BE2C (cell line): ENCODE data around the gene DIO3.

Experiments
- DNase-seq: peaks from one replicate; pipeline ENCODE4 v3.0.0-alpha.2; 2020
- H3K27me3 ChIP-seq: fragments of 250-450 bp; sonication (Bioruptor Pico); 2 replicates; pipeline ENCODE4 v1.5.1; 2020; ENCODE audit warnings: mild to moderate bottlenecking
- H3K36me3 ChIP-seq: fragments of 250-450 bp; sonication (Bioruptor Pico); 2 replicates; pipeline ENCODE4 v1.5.1; 2020; ENCODE audit warnings: mild to moderate bottlenecking
- H3K4me1 ChIP-seq: fragments of 250-450 bp; sonication (Bioruptor Pico); 2 replicates; pipeline ENCODE4 v1.5.1; 2020
- H3K4me3 ChIP-seq: 2 replicates; pipeline ENCODE4 v1.5.1; 2011; ENCODE audit warnings: low read depth, low read length
- H3K9me3 ChIP-seq: fragments of 250-450 bp; sonication (Bioruptor Pico); 2 replicates; pipeline ENCODE4 v1.5.1; 2020
- TF ChIP-seq, protein P1 (sequence below): IDR thresholded peaks from 2 replicates; pipeline ENCODE4 v1.5.1; 2012; ENCODE audit warnings: mild to moderate bottlenecking, low read depth, low read length

The DIO3 gene

DNA sequence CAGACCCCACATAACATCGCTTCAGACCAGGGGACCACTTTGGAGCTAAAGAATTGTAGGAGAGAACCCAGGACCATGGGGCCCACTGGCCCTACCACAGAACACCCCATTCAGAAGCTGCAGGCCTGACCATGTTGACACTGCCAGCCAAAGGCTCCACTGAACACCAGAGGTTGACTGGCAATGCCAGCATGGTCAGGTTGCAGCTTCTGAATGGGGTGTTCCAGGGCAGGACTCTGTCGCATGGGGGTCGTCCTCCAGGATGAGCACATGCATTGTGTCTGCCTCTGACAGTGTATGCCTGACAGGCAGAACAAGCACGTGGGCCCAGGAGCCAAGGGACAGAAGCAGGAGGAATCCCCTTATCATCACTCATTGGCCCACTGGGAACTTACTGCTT, 34.1 kb downstream of the DIO3 start:
- peaks cover 3% of the 10 kb centered on the region; the same call in 1 of the 2 replicates for H3K9me3 ChIP-seq
- no peak for DNase-seq
- no peaks in the 10 kb centered on the region for H3K36me3 ChIP-seq
- no peak overlapping the region for H3K4me3 ChIP-seq
- TF ChIP-seq, protein P1, sequence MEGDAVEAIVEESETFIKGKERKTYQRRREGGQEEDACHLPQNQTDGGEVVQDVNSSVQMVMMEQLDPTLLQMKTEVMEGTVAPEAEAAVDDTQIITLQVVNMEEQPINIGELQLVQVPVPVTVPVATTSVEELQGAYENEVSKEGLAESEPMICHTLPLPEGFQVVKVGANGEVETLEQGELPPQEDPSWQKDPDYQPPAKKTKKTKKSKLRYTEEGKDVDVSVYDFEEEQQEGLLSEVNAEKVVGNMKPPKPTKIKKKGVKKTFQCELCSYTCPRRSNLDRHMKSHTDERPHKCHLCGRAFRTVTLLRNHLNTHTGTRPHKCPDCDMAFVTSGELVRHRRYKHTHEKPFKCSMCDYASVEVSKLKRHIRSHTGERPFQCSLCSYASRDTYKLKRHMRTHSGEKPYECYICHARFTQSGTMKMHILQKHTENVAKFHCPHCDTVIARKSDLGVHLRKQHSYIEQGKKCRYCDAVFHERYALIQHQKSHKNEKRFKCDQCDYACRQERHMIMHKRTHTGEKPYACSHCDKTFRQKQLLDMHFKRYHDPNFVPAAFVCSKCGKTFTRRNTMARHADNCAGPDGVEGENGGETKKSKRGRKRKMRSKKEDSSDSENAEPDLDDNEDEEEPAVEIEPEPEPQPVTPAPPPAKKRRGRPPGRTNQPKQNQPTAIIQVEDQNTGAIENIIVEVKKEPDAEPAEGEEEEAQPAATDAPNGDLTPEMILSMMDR: no peak
- H3K4me1 ChIP-seq: no peaks in the 10 kb centered on the region
- H3K27me3 ChIP-seq: no peaks in the 10 kb centered on the region

DNA sequence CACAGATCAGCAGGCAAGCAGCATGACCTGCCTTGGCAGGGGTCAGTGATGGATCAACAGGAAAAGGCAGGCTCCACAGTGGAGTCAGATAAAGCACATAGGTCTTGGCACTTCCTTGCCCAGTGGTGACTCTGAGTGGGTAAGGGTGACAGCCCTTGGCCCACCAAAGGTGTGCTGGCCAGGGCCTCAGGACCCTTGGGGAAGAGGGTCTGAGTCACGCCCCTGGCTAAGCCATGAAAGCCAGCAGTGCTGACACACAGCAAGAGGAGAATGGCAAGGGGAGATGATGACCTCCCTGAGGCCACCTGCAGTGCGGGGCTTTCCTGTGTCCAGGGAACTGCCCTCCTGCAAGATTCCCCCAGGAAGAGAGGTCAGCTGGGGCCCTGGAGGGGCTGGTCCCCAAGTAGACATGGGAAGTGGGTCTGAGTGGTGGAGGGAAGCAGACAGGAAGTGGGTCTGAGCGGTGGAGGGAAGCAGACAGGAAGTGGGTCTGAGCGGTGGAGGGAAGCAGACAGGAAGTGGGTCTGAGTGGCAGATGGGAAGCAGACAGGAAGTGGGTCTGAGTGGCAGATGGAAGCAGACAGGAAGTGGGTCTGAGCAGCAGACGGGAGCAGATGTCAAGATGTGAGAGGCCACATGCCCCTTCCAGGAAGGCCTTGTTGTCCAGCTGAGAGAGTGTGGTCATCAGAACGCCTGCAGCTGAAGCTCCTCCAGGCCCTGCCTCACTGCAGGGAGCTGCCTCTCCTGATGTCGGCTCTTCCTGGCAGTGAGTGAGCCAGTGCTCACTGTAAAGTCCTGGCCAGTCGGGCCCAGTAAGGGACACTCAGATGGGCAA, 34.8 kb downstream of the DIO3 start:
- no peaks in the 10 kb centered on the region for H3K27me3 ChIP-seq
- H3K9me3 ChIP-seq: peaks cover 3% of the 10 kb centered on the region; the same call in 1 of the 2 replicates
- H3K36me3 ChIP-seq: no peaks in the 10 kb centered on the region
- no peaks in the 10 kb centered on the region for H3K4me1 ChIP-seq
- TF ChIP-seq, protein P1: no peak
- no peak overlapping the region for H3K4me3 ChIP-seq
- no peak for DNase-seq

DNA sequence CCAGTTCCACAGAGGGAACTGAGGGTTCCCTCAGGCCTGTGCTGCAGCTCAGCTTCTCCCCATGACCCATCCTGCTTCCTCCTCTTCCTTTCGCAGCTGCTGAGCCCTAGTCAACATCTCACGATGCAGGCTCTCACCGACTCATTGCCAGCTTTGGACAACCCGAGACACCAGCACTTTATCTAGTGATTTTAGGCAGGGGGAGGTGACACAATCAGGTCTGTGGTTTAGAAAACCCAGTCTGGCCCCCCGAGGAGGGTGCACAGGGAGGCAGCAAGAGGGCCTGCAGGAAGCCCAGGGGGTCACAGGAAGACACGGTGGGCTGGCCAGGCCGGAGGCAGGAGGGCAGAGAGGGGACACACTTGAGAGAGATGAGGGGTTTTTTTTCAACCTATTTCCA, 35.4 kb downstream of the DIO3 start:
- no peaks in the 10 kb centered on the region for H3K4me1 ChIP-seq
- no peaks in the 10 kb centered on the region for H3K36me3 ChIP-seq
- TF ChIP-seq, protein P1: no peak
- no peak for DNase-seq
- no peak overlapping the region for H3K4me3 ChIP-seq
- H3K9me3 ChIP-seq: peaks cover 3% of the 10 kb centered on the region; the same call in 1 of the 2 replicates
- H3K27me3 ChIP-seq: no peaks in the 10 kb centered on the region

DNA sequence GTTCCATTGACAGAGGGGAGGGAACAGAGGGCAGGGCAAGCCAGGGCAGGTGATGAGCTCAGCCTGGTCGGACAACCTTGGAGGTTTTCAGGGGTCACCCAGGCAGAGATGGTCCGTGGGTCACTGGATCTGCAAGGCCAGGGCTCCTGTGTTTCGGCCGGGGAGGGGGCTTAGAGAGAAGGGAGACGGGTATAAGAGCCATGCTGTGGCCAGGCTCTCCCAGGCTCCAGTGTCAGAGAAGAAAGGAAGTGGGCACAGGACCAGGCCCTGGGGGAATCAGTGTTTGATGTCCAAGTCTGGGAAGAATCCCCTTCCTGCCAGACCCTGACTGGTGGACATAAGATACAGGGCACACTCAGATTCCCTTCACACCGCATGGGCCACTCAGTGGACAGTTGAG, 36.9 kb downstream of the DIO3 start:
- DNase-seq: no peak
- H3K36me3 ChIP-seq: no peaks in the 10 kb centered on the region
- TF ChIP-seq, protein P1: no peak
- no peaks in the 10 kb centered on the region for H3K27me3 ChIP-seq
- H3K4me3 ChIP-seq: no peak overlapping the region
- no peaks in the 10 kb centered on the region for H3K4me1 ChIP-seq
- peaks cover 3% of the 10 kb centered on the region; the same call in 1 of the 2 replicates for H3K9me3 ChIP-seq

DNA sequence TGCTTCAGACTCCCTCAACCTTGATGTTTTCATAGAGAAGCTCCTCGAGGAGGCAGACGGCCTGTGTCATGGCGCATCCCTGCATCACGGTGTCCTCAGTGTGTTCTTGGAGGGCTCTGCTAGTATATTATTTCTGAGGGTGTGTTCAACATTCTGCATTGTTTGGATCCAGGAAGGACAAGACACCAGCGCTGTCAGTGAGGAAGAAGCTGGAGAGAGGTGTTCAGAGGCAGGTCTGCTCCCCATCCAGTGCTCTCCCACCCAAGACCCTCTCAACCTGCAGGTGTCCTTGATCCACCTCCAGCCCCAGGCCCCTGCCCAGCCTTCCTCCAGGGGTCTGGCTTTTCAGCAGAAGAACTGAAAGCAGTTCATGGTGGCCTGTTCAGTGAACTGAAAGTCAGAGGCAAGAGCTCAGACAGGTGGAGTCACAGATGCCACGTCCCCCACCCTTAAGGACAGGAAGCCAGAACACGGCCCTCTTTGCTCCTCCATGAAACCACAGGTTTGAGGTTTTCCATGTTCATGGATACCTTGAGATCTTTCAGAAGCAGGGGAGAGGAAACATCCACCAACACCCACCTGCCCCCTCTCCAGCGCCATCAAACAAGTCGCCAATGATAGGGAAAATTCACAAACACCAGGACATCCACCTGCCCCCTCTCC, 37.4 kb downstream of the DIO3 start:
- no peak overlapping the region for H3K4me3 ChIP-seq
- H3K4me1 ChIP-seq: no peaks in the 10 kb centered on the region
- no peaks in the 10 kb centered on the region for H3K36me3 ChIP-seq
- no peaks in the 10 kb centered on the region for H3K27me3 ChIP-seq
- peaks cover 3% of the 10 kb centered on the region; the same call in 1 of the 2 replicates for H3K9me3 ChIP-seq
- DNase-seq: no peak
- TF ChIP-seq, protein P1: no peak

DNA sequence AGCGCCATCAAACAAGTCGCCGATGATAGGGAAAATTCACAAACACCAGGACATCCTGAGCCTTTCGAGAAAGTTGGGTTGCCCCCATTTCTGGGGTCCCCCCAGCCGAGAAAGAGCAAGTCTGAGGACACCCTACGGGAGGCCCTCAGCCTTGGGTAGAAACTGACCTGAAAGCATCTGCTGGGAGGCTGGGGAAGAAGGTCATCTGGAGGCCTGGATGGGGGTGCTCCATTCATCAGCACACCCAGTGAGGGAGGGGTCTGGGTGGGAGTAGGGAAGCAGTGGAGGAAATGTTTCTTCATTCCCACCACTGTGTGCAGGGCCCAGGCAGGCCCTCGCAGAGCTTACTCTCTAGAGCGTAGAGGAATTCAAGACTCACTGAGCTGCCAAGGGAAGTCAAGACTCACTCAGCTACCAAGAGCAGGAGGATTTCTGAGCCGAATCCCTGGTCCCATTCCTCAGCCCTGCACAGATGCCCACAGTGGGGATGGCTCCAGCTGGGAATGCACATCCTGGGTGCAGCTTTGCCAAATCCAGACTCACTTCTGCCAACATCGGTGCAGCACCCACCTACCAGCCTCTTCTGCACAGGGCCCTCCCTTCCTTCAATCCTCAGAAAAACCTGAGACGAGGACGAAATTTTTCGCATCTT, 38.1 kb downstream of the DIO3 start:
- TF ChIP-seq, protein P1: no peak
- H3K9me3 ChIP-seq: peaks cover 3% of the 10 kb centered on the region; the same call in 1 of the 2 replicates
- H3K27me3 ChIP-seq: no peaks in the 10 kb centered on the region
- H3K4me1 ChIP-seq: no peaks in the 10 kb centered on the region
- DNase-seq: no peak
- H3K4me3 ChIP-seq: no peak overlapping the region
- H3K36me3 ChIP-seq: no peaks in the 10 kb centered on the region
